ENCODE measurements around the gene DLGAP1. TPM values are rescaled to one million over a fixed set of nuclear protein-coding genes. Genes with fewer than 3 reads are reported as not detected.
"Not testable (repeated sequence)": the region's sequence is repeated elsewhere in the genome, so short reads cannot be mapped to it uniquely, and the experiment has no call there.

The DLGAP1 gene
- total and polyA plus RNA-seq, 5 experiments from 2014 or later: not detected

DNA sequence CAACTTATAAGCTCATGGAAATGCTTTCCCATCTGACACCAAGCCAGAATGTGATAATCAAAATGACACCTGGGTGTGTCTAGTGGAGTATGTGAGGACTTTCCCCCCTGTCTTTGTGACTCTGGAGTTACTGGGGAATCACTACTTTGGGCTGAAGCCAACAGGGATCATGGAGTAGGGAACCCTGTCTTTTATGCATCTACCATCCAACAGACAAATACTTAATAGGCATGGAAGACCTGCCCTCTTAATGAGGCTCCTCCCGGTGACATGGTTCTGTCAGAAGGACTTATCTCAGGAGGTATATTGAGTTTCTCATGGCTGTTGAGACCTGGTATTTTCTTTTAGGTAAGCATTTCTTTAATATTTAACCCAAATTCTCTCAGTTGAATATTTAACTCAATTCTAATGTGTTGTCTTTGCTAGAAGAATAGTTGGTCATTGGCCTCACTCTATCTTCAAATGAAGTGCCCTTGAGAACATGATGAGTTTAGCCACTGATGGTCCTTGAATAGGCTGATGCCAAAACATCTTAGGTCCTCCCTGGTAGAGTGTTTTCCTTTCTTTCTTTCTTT is 963.0 kb downstream of the DLGAP1 start:
- H3K27me3 Mint-ChIP-seq: peaks cover 3 to 17% (median 9%) of the 10 kb centered on the region in 5 donors
- peaks cover 0 to 14% (median 6%) of the 10 kb centered on the region in 4 donors for H3K4me1 Mint-ChIP-seq
- no peaks in the 10 kb centered on the region for H3K9me3 Mint-ChIP-seq
- POLR2A ChIA-PET: interaction anchor here (0.6 to 0.8 kb wide), 2 partner anchors 39 to 45 kb away, joined by 3 read pairs; no protein-coding TSS in a partner anchor
- no peak for ATAC-seq
- peaks cover 0 to 5% (median 0%) of the 10 kb centered on the region in 3 donors for H3K36me3 Mint-ChIP-seq
- no peak for DNase-seq
- H3K4me3 Mint-ChIP-seq: no peak overlapping the region
- H3K27ac Mint-ChIP-seq: no peak overlapping the region

DNA sequence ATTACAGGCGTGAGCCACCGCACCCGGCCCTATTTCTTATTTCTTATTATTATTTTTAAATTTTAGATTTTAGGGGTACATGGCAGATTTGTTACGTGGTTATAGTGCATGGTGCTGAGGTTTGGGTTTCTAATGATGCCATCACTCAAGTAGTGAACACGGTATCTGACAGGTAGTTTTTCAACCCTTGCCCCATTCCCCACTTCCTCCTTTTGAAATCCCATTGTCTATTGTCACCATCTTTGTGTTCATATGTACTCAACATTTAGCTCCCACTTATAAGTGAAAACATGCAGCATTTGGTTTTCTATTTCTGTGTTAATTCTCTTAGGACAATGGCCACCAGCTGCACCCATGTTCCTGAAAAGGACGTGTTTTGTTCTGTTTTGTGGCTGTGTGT is 965.6 kb downstream of the DLGAP1 start:
- DNase-seq (no peak), ATAC-seq (no peak)
- Mint-ChIP-seq H3K36me3 (peaks cover 0 to 5% (median 0%) of the 10 kb centered on the region in 3 donors), H3K27me3 (peaks cover 3 to 17% (median 6%) of the 10 kb centered on the region in 5 donors), H3K4me3 (no peak overlapping the region), H3K4me1 (peaks cover 0 to 11% (median 6%) of the 10 kb centered on the region in 4 donors), H3K27ac (no peak overlapping the region), H3K9me3 (no peaks in the 10 kb centered on the region)
- POLR2A ChIA-PET: no interaction called here

DNA sequence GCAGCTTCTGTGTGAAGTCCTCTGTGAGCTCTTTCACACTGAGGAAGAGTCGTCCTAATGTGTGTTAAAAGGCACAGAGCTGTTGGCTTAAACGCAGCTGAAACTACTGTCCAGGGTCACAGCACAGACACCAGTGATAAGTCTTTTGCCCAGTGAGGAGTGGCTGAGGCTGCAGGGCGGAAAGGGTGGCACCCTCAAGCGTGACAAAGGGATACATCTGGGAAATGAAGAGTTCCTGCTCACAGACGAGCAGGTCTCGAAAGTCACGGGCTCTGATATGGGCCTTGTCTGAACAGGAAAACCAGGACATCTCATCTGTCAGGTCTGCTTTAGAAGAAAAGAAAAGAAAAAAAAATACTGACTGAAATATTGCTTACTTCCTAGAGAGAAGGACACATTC is 968.6 kb downstream of the DLGAP1 start:
- no peak for ATAC-seq
- POLR2A ChIA-PET: no interaction called here
- Mint-ChIP-seq H3K27ac (no peak overlapping the region), H3K4me3 (no peak overlapping the region), H3K36me3 (peaks cover 0 to 5% (median 0%) of the 10 kb centered on the region in 3 donors), H3K4me1 (peaks cover 0 to 2% (median 0%) of the 10 kb centered on the region in 4 donors), H3K27me3 (peaks cover 0 to 12% (median 2%) of the 10 kb centered on the region in 5 donors), H3K9me3 (no peaks in the 10 kb centered on the region)
- no peak for DNase-seq

DNA sequence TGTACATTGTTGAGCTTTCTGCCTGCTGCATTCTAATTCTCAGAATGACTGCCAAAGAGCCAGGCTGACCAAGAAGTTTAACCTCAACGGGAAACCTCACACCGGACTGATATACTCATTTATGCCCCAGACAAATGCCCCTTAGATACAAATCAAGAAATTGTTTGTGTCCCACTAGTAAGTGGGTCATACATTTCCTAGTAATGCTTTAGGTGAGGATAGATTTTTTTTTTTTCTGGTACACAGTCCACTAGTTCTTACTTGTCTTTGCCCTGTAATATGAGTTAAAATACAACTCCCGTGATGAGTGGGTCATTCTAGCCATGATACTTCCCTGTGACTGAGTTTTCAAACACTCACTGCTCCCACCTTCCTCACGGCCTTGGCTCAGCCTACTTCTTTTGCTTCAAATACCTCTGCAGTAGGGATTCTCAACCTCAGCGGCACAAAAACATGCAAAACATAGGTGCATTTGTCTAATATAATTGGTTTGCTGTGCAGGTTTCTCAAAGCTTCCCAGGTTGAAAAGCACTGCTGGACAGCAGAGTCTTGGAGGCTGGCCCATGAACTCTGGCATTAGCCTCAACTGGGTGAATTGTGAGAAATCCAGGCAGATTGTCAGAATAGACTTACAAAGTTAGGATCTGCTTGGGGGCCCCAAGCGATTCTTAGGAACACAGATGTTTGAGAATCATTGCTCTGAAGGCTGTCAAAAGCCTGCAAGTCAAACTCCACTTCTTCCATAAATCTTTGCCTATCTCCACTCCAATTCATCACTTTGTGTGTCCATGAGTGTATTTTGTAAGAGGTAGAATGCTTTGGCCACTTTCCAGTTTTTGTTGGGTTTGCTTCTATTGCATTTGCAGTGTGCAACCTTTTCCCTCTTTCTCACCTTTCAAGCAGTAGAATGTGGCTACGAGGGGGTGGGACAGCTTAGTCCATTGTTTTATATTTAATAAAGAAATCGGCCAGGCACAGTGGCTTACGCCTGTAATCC is 969.7 kb downstream of the DLGAP1 start:
- POLR2A ChIA-PET: no interaction called here
- H3K27ac Mint-ChIP-seq: peak overlapping the region in 1 of 10 donors; percentile 53

DNA sequence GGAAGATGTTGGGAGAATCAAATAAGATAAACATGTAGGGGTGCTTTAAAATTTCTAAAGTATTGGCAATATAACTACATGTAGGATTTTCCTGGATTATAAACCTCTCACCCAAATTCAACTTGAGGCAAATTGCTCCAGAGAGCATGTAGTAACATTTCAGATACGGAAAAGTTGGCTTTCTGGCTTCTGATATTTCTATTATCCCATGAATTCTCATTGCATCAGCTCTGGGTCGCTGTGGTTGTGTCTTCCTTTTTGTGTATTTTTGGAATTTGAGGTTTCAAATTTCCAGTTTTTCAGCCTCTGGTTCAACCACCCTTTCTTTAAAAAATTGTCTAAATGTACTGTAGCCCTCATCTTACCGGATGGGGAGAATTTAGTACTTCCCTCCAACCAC is 972.8 kb downstream of the DLGAP1 start:
- peaks cover 0 to 6% (median 0%) of the 10 kb centered on the region in 5 donors for H3K27me3 Mint-ChIP-seq
- ATAC-seq: no peak

More for the DNA sequence above, 969.7 kb downstream of the DLGAP1 start:
- Mint-ChIP-seq H3K4me3 (no peak overlapping the region), H3K4me1 (peaks cover 0 to 2% (median 0%) of the 10 kb centered on the region in 4 donors), H3K36me3 (peaks cover 0 to 5% (median 0%) of the 10 kb centered on the region in 3 donors), H3K27me3 (peaks cover 0 to 12% (median 2%) of the 10 kb centered on the region in 5 donors), H3K9me3 (no peaks in the 10 kb centered on the region)
- DNase-seq: no peak
- no peak for ATAC-seq

DNA sequence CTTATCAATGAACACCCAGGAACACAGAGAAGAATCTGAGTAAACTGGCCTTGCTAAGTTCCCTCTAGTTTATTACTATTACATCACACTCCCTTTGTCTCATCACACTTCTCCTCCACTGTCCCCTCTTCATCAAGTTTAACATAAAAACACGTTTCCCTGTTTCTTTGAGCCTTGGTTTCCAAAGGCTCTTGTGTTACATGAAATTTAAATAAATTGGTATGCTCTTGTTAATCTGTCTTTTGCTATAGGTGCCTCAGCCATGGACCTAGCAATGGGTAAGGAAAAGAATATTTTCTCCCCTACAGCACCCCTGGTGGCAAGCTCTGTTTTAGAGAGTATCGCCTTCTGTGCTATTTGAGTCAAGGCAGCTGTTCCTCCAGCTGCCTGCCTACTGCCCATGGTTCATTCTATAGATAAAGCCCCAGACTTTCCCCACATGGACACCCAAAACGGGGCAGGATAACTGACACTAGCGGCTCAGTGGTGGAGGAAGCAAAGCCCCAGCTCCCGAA is 973.4 kb downstream of the DLGAP1 start:
- Mint-ChIP-seq H3K36me3 (no peaks in the 10 kb centered on the region), H3K9me3 (no peaks in the 10 kb centered on the region), H3K4me3 (no peak overlapping the region), H3K4me1 (peaks cover 0 to 2% (median 0%) of the 10 kb centered on the region in 4 donors), H3K27me3 (peaks cover 0 to 6% (median 0%) of the 10 kb centered on the region in 5 donors), H3K27ac (peak overlapping the region in 1 of 10 donors; percentile 4)
- peak in 2 of 10 donors; percentile 7 to 20 for DNase-seq
- ATAC-seq: peak; percentile 55 to 66
- POLR2A ChIA-PET: no interaction called here

More for the DNA sequence above, 972.8 kb downstream of the DLGAP1 start:
- Mint-ChIP-seq H3K9me3 (no peaks in the 10 kb centered on the region), H3K27ac (no peak overlapping the region), H3K4me1 (peaks cover 0 to 2% (median 0%) of the 10 kb centered on the region in 4 donors), H3K36me3 (no peaks in the 10 kb centered on the region), H3K4me3 (no peak overlapping the region)
- DNase-seq: no peak
- POLR2A ChIA-PET: no interaction called here

DNA sequence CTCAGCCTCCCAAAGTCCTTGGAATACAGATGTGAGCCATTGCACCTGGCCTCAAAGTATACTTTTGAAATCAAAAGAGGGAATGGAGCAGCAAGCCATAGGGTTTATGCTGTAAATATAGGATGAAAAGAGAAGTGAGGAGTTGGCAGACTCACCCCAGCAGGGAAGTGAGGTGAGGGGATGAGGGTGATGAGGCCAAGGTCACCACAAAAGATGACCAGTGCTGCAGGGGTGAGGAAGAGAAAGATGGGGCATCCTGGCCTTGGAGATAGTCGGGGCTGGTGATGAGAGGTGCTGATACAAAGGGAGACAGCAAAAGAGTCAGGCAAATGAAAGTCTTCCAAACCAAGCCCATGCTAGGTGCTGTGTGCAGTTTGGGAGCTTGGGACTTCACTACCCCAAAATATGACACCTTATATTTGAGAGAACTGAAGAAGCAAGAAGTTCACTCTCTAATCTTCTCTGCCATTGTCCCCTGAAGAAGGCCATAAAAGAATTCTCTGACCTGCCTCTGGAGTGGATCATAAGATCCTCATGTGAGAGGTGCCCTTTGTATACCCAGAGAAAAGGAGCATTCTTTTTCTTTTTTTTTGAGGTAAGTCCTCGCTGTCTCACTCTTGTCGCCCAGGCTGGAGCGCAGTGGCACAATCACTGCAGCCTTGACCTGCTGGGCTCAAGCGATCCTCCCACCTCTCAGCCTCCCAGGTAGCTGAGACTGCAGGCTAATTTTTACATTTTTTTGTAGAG is 974.1 kb downstream of the DLGAP1 start:
- H3K36me3 Mint-ChIP-seq: no peaks in the 10 kb centered on the region
- no peaks in the 10 kb centered on the region for H3K9me3 Mint-ChIP-seq
- POLR2A ChIA-PET: no interaction called here
- ATAC-seq: no peak
- DNase-seq: no peak
- no peak overlapping the region for H3K4me3 Mint-ChIP-seq
- peaks cover 0 to 6% (median 0%) of the 10 kb centered on the region in 5 donors for H3K27me3 Mint-ChIP-seq
- no peak overlapping the region for H3K27ac Mint-ChIP-seq
- H3K4me1 Mint-ChIP-seq: peaks cover 0 to 2% (median 0%) of the 10 kb centered on the region in 4 donors

DNA sequence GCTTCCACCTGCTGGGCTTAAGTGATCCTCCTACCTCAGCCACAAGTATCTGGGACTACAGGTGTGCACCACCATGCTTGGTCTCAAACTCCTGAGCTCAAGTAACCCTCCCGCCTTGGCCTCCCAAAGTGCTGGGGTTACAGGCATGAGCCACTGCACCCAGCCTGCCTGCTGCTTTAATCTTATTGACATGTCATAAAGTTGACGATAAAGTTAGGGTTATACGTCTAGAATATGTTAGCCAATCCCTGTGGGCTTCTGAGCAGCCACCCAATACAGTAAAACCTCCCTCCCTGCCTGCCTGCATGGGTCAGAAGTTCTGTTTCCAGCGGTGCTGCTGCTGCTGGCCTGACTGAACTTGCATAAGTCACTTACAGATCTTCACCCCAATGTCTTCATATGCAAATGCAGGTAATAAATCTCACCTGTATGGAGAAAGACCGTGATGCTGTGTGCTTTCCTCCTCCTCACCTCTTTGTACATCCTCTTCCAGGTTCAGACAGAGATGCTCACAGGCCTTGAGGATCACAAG is 975.1 kb downstream of the DLGAP1 start:
- Mint-ChIP-seq H3K27me3 (peaks cover 0 to 6% (median 0%) of the 10 kb centered on the region in 5 donors), H3K9me3 (no peaks in the 10 kb centered on the region), H3K27ac (peak overlapping the region in 1 of 10 donors; percentile 32), H3K4me1 (peaks cover 0 to 2% (median 0%) of the 10 kb centered on the region in 4 donors), H3K36me3 (no peaks in the 10 kb centered on the region), H3K4me3 (no peak overlapping the region)
- DNase-seq: no peak
- POLR2A ChIA-PET: no interaction called here
- no peak for ATAC-seq

DNA sequence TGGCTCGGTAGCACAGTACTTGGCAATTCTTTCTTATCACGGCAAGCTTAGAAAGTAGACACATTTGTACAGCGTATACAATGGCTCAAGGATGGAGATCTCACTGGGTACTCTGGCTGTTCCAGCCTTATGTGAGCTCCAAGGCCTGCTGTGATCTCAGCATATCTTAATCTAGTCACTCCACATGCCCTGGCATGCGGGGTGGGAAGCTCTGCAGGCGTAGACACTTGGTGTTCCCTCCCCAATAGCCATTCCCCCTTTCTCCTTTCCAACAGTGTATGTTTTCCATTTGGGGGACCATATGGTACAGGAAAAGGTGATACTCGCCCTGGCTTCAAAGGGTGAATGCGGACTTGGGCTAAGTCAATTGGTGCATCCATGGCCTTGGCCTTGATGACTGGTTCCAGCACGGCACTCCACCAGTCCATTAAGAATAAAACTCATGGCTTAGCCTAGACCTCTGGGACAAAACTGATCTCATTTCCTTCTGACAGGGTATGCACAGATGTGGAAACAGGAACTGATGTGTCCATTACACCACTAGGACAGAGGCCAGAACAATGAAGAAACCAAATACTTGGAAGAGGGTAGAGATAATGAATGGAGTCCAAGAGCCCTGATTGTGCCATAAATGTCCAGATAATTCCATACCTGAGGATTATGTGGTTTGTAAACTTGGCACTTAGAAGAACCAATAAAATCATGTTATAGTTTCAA is 976.7 kb downstream of the DLGAP1 start:
- no peak for DNase-seq
- Mint-ChIP-seq H3K9me3 (peaks cover 0 to 2% (median 0%) of the 10 kb centered on the region in 9 donors), H3K4me1 (peaks cover 0 to under 1% (median 0%) of the 10 kb centered on the region in 4 donors), H3K27me3 (peaks cover 0 to 6% (median 0%) of the 10 kb centered on the region in 5 donors), H3K27ac (no peak overlapping the region), H3K4me3 (no peak overlapping the region), H3K36me3 (no peaks in the 10 kb centered on the region)
- no peak for ATAC-seq
- POLR2A ChIA-PET: no interaction called here

DNA sequence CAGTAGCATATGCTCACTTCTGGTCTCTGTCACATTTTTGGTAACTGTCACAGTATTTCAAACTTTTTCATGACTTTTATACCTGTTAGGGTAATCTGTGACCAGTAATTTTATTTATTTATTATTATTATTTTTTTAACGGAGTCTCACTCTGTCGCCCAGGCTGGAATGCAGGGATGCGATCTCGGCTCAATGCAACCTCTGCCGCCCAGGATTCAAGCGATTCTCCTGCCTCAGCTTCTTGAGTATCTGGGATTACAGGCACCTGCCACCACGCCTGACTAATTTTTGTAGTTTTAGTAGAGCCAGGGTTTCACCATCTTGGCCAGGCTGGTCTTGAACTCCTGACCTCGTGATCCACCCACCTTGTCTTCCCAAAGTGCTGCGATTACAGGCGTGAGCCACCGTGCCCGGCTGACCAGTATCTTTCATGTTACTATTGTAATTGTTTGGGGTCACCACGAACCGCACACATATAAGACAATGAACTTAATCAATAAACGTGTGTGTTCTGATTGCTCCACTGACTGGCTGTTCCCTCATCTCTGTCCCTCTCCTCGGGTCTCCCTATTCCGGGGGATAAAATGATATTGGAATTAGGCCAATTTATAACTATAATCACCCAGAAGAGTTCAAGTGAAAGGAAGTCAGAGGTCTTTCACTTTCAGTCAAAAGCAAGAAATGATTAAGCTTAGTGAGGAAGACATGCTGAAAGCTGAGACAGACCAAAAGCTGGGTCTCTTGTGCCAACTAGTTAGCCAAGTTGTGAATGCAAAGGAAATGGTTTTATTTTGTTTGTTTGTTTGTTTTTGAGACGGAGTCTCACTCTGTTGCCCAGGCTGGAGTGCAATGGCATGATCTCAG is 982.2 kb downstream of the DLGAP1 start:
- Mint-ChIP-seq H3K36me3 (no peaks in the 10 kb centered on the region), H3K4me1 (no peaks in the 10 kb centered on the region), H3K27ac (peak overlapping the region in 1 of 10 donors; percentile 65), H3K27me3 (peaks cover 0 to 5% (median 0%) of the 10 kb centered on the region in 5 donors), H3K9me3 (peaks cover 0 to 2% (median 0%) of the 10 kb centered on the region in 9 donors), H3K4me3 (peak overlapping the region in 1 of 10 donors; percentile 43)
- DNase-seq (no peak), ATAC-seq (no peak)
- POLR2A ChIA-PET: no interaction called here

DNA sequence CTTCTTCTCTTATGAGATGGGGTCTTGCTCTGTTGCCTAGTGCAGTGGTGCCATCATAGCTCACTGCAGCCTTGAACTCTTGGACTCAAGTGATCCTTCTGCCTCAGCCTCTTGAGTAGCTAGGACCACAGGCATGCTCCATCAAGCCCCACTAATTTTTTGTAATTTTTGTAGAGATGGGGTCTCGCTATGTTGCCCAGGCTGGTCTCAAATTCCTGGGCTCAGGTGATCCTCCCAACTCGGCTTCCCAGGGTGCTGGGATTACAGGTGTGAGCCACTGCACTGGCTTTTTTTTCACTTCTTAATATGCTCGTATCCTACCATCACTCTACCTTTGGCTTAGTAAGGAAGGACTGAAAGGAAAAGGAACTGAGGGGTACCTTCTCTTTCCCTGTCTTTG is 983.0 kb downstream of the DLGAP1 start:
- DNase-seq, H3K9me3 Mint-ChIP-seq, H3K27me3 Mint-ChIP-seq, H3K27ac Mint-ChIP-seq, POLR2A ChIA-PET, H3K4me3 Mint-ChIP-seq, H3K4me1 Mint-ChIP-seq, H3K36me3 Mint-ChIP-seq, ATAC-seq: not testable (repeated sequence)
